HG02610 (cell line): ENCODE measurements around the gene GBA2.

Source experiments
- ATAC-seq: cut with Tn5 transposase; IDR thresholded peaks from one replicate; pipeline ENCODE4 v1.9.1; 2021; ENCODE audit warnings: mild to moderate bottlenecking, moderate library complexity; ENCODE audit not compliant: unreplicated experiment

The GBA2 gene

GRCh38 chr9:35748858-35749514 is at the start of gene GBA2, which contains the start of gene RGP1:
Gene GBA2, minus strand, starts transcription at chr9:35749228. Its CDS starts 524 bp downstream, at chr9:35748704.
Gene RGP1, plus strand, starts transcription at chr9:35749287. Its CDS starts 469 bp downstream, at chr9:35749756.
- peak; percentile 83 for ATAC-seq

- no peak for ATAC-seq
Measured at GRCh38 chr9:35797311-35798109, 48.5 kb upstream of the GBA2 start.

GRCh38 chr9:35795695-35796094 is 46.7 kb upstream of the GBA2 start:
- ATAC-seq: no peak

- ATAC-seq: no peak
Measured at GRCh38 chr9:35793461-35793860, 44.4 kb upstream of the GBA2 start.

- ATAC-seq: no peak
Measured at GRCh38 chr9:35792826-35793225, 43.8 kb upstream of the GBA2 start.

GRCh38 chr9:35792024-35792813 is 43.2 kb upstream of the GBA2 start:
- no peak for ATAC-seq

GRCh38 chr9:35791297-35791921 is 42.4 kb upstream of the GBA2 start, which contains the start of gene NPR2:
Gene NPR2, plus strand, starts transcription at chr9:35791591. Its CDS starts 818 bp downstream, at chr9:35792409.
- no peak for ATAC-seq

GRCh38 chr9:35790385-35791296 is 41.6 kb upstream of the GBA2 start:
- no peak for ATAC-seq

- ATAC-seq: no peak
Measured at GRCh38 chr9:35790025-35790384, 41.0 kb upstream of the GBA2 start.

GRCh38 chr9:35789541-35789940 is 40.5 kb upstream of the GBA2 start:
- ATAC-seq: no peak

- no peak for ATAC-seq
Measured at GRCh38 chr9:35783418-35783817, 34.4 kb upstream of the GBA2 start.

GRCh38 chr9:35781066-35781465 is 32.0 kb upstream of the GBA2 start:
- no peak for ATAC-seq

GRCh38 chr9:35778496-35778895 is 29.5 kb upstream of the GBA2 start:
- no peak for ATAC-seq

GRCh38 chr9:35776018-35776417 is 27.0 kb upstream of the GBA2 start:
- ATAC-seq: peak; percentile 62

- no peak for ATAC-seq
Measured at GRCh38 chr9:35774907-35775635, 26.0 kb upstream of the GBA2 start.

- ATAC-seq: no peak
Measured at GRCh38 chr9:35771943-35772342, 22.9 kb upstream of the GBA2 start.

GRCh38 chr9:35771534-35771933 is 22.5 kb upstream of the GBA2 start:
- no peak for ATAC-seq

- ATAC-seq: no peak
Measured at GRCh38 chr9:35771075-35771433, 22.0 kb upstream of the GBA2 start.

- no peak for ATAC-seq
Measured at GRCh38 chr9:35769763-35770162, 20.7 kb upstream of the GBA2 start.
